ENCODE results near the gene PIEZO1.

GRCh38 chr16:88778541-88779065 lies 6.4 kb downstream of the PIEZO1 start:
- no peak for TF ChIP-seq CTCF (IDR thresholded peaks at IDR 0.05; ENCODE audit: low read depth, low read length)
- no peak for TF ChIP-seq POLR2A (IDR thresholded peaks at IDR 0.05; ENCODE audit: extremely low read depth, insufficient read length)
- TF ChIP-seq MYC (IDR thresholded peaks at IDR 0.05; ENCODE audit: low read depth, low read length): no peak
